B cell (primary cell): ENCODE results near the gene PASD1. TPM values are rescaled to one million over a fixed set of nuclear protein-coding genes. Genes with fewer than 3 reads are reported as not detected.

Experiments
- ATAC-seq: fragments of 200-7000 bp; cut with Tn5 transposase; one replicate; pipeline ENCODE4 v1.10.0; 2021; ENCODE audit warnings: low read depth, mild to moderate bottlenecking, moderate number of reproducible peaks, moderate library complexity
- CTCF ChIA-PET: fragments of 350-600 bp; sonication (Branson Sonifier 250); formaldehyde crosslinking; loops from one replicate; lab custom pipeline; 2021; ENCODE audit warnings: antibody characterized with exemption, inconsistent platforms; lab: Charles Lee
- POLR2A ChIA-PET: fragments of 350-600 bp; sonication (Branson Sonifier 250); formaldehyde crosslinking; loops from one replicate; lab custom pipeline; 2021; ENCODE audit warnings: antibody characterized with exemption; lab: Charles Lee
- DNase-seq: peaks from one replicate; pipeline ENCODE4 v3.0.0; 2013
- H2AFZ ChIP-seq: 2 replicates; pipeline ENCODE4 v1.6.1; 2012; ENCODE audit warnings: mild to moderate bottlenecking, low read depth, low read length; ENCODE audit not compliant: insufficient read depth, poor library complexity, severe bottlenecking
- H3K27ac ChIP-seq, 2 donors: 1 replicate in 1 of 2; 2 replicates in 1 of 2; pipeline ENCODE4 v1.5.1; 2012 to 2013; ENCODE audit warnings: low read length in 2 of 2, mild to moderate bottlenecking in 2 of 2, moderate library complexity in 1 of 2
- H3K27me3 ChIP-seq, 4 experiments: fragments of 200-600 bp in 1 of 4; sonication (generic) in 1 of 4; replicated peaks in 1 of 4; 1 replicate in 2 of 4; 2 replicates in 2 of 4; pipeline versions ENCODE4 v1.6.1 to v1.7.0; 2013 to 2016; ENCODE audit warnings: low read length in 3 of 4, mild to moderate bottlenecking in 2 of 4, mixed read lengths in 1 of 4, moderate library complexity in 1 of 4; ENCODE audit not compliant: insufficient read depth in 4 of 4, control insufficient read depth in 3 of 4; ENCODE audit errors: control extremely low read depth in 1 of 4
- H3K36me3 ChIP-seq, 2 experiments: replicated peaks in 1 of 2; 1 replicate in 1 of 2; 2 replicates in 1 of 2; pipeline versions ENCODE4 v1.6.1 to v1.7.1; 2013; ENCODE audit warnings: low read length in 1 of 2; ENCODE audit not compliant: insufficient read depth in 2 of 2, control insufficient read depth in 1 of 2; ENCODE audit errors: control extremely low read depth in 1 of 2, extremely low read depth in 1 of 2
- H3K4me1 ChIP-seq, 2 donors: fragments of 200-600 bp in 1 of 2; sonication (generic) in 1 of 2; 1 replicate in 1 of 2; 2 replicates in 1 of 2; pipeline versions ENCODE4 v1.5.1 to v1.6.1; 2013 to 2017; ENCODE audit warnings: low read length in 2 of 2; ENCODE audit not compliant: control insufficient read depth in 2 of 2, insufficient read depth in 2 of 2
- H3K4me2 ChIP-seq: replicated peaks from 2 replicates; pipeline ENCODE3; 2012; ENCODE audit warnings: mild to moderate bottlenecking, low read depth, low read length; ENCODE audit not compliant: poor library complexity, severe bottlenecking
- H3K4me3 ChIP-seq, 5 experiments: fragments of 200-600 bp in 1 of 5; sonication (generic) in 1 of 5; 1 replicate in 3 of 5; 2 replicates in 2 of 5; pipeline versions ENCODE4 v1.5.1 to v1.7.0; 2011 to 2016; ENCODE audit warnings: low read length in 4 of 5, mild to moderate bottlenecking in 4 of 5, low read depth in 2 of 5, control low read depth in 1 of 5, moderate library complexity in 1 of 5; ENCODE audit not compliant: insufficient read depth in 1 of 5; ENCODE audit errors: control extremely low read depth in 1 of 5, extremely low read depth in 1 of 5
- H3K79me2 ChIP-seq: fragments of 200-600 bp; sonication (generic); one replicate; pipeline ENCODE4 v1.6.0; 2016; ENCODE audit warnings: low read length; ENCODE audit not compliant: control insufficient read depth, insufficient read depth
- H3K9ac ChIP-seq: fragments of 200-600 bp; sonication (generic); 2 replicates; pipeline ENCODE4 v1.6.1; 2017; ENCODE audit warnings: mild to moderate bottlenecking, low read length, moderate library complexity
- H3K9me3 ChIP-seq, 3 donors: one replicate each; pipeline versions ENCODE4 v1.6.1 to v1.7.1; 2013; ENCODE audit warnings: low read length in 2 of 3; ENCODE audit not compliant: control insufficient read depth in 2 of 3, insufficient read depth in 1 of 3; ENCODE audit errors: control extremely low read depth in 1 of 3
- H4K20me1 ChIP-seq: 2 replicates; pipeline ENCODE4 v1.6.0; 2012; ENCODE audit warnings: mild to moderate bottlenecking, low read length; ENCODE audit not compliant: insufficient read depth, control insufficient read depth, poor library complexity, severe bottlenecking
- H3K27ac Mint-ChIP-seq: one replicate; pipeline ENCODE4 v1.8.0; 2021; ENCODE audit warnings: mixed read lengths
- H3K27me3 Mint-ChIP-seq: one replicate; pipeline ENCODE4 v1.8.0; 2021; ENCODE audit warnings: mixed read lengths
- H3K4me1 Mint-ChIP-seq: one replicate; pipeline ENCODE4 v1.8.0; 2021; ENCODE audit warnings: mixed read lengths
- H3K4me3 Mint-ChIP-seq: one replicate; pipeline ENCODE4 v1.8.0; 2021; ENCODE audit warnings: mixed read lengths
- H3K9me3 Mint-ChIP-seq: one replicate; pipeline ENCODE4 v1.8.0; 2022; ENCODE audit warnings: mixed read lengths; ENCODE audit not compliant: insufficient read depth
- CTCF ChIP-seq: fragments of 200-600 bp; IDR thresholded peaks from one replicate; pipeline ENCODE4 v1.8.0; 2022; ENCODE audit warnings: antibody characterized with exemption, mild to moderate bottlenecking
- EZH2 ChIP-seq: IDR thresholded peaks from 2 replicates; pipeline ENCODE4 v1.6.1; 2012; ENCODE audit warnings: borderline replicate concordance, low read depth, mild to moderate bottlenecking, moderate library complexity, low read length; ENCODE audit not compliant: insufficient read depth, poor library complexity, severe bottlenecking
- WGBS: methylation state at CpG from one replicate; pipeline ENCODE4 v1.1.5; 2013; ENCODE audit warnings: missing lambda C conversion rate; ENCODE audit not compliant: insufficient coverage; 5-methylcytosine and 5-hydroxymethylcytosine counted together
- intact Hi-C: fragments of 100-400 bp; cut with micrococcal nuclease; formaldehyde crosslinking; loops from one replicate; pipeline ENCODE4 v1.10.0; 2022
- polyA plus RNA-seq: library from polyadenylated mRNA; depleted of rRNA; stranded (reverse); fragments of >200 nt; gene quantifications from 2 replicates; pipeline ENCODE4 v1.2.3, GENCODE V29; 2012
- total RNA-seq, 2 donors: library from RNA; stranded (reverse); fragments of 120-200 nt in 1 of 2; gene quantifications; 1 replicate in 1 of 2; 2 replicates in 1 of 2; pipeline versions ENCODE4 v1.2.3 to v1.2.4, GENCODE V29; 2013 to 2022

PASD1 gene
- total and polyA plus RNA-seq, 2 donors (not counting 1 experiment from before 2014, with no cell fraction given) = not detected

- no peaks in the 10 kb centered on the region for H4K20me1 ChIP-seq
- no peak for TF ChIP-seq CTCF
- no peak for TF ChIP-seq EZH2
- no peaks in the 10 kb centered on the region for H3K79me2 ChIP-seq
- H3K4me3 Mint-ChIP-seq = no peak overlapping the region
- no peak overlapping the region for H3K27ac ChIP-seq
- no peaks in the 10 kb centered on the region for H3K9me3 Mint-ChIP-seq
- H3K27ac Mint-ChIP-seq = no peak overlapping the region
- H3K4me1 Mint-ChIP-seq = no peaks in the 10 kb centered on the region
- ATAC-seq (no peak), DNase-seq (no peak)
- no peak overlapping the region for H2AFZ ChIP-seq
- ChIA-PET POLR2A (no interaction called here), CTCF (no interaction called here)
- H3K36me3 ChIP-seq = no peaks in the 10 kb centered on the region
- no peak overlapping the region for H3K4me3 ChIP-seq
- H3K4me1 ChIP-seq = no peaks in the 10 kb centered on the region
- WGBS = 80% methylated on average over 2 of the region's 4 CpGs
- peaks cover 16% of the 10 kb centered on the region for H3K27me3 Mint-ChIP-seq
- no peaks in the 10 kb centered on the region for H3K27me3 ChIP-seq
- no peak overlapping the region for H3K4me2 ChIP-seq
- H3K9me3 ChIP-seq = no peaks in the 10 kb centered on the region
- intact Hi-C loops = no loop called here
- no peak overlapping the region for H3K9ac ChIP-seq
Measured at GRCh38 chrX:151697522-151697921, 134.0 kb downstream of the PASD1 start.

- Histone ChIP-seq H3K9me3 (no peaks in the 10 kb centered on the region), H4K20me1 (no peaks in the 10 kb centered on the region)
- POLR2A ChIA-PET = no interaction called here
Measured at GRCh38 chrX:151698485-151698884, 135.0 kb downstream of the PASD1 start.

More at GRCh38 chrX:151698485-151698884, 135.0 kb downstream of the PASD1 start:
- no peak overlapping the region for H3K4me3 ChIP-seq
- WGBS = 100% methylated on average over 3 of the region's 6 CpGs
- TF ChIP-seq EZH2 (no peak), CTCF (no peak)
- ATAC-seq (no peak), DNase-seq (no peak)
- CTCF ChIA-PET = interaction anchor here (0.6 kb wide), 1 partner anchor 457 kb away, joined by 3 read pairs; no protein-coding TSS in a partner anchor
- H3K4me1 Mint-ChIP-seq = no peaks in the 10 kb centered on the region
- H2AFZ ChIP-seq = no peak overlapping the region
- intact Hi-C loops = no loop called here
- H3K36me3 ChIP-seq = no peaks in the 10 kb centered on the region
- no peak overlapping the region for H3K4me2 ChIP-seq
- no peaks in the 10 kb centered on the region for H3K9me3 Mint-ChIP-seq
- peaks cover 10% of the 10 kb centered on the region for H3K27me3 Mint-ChIP-seq
- no peak overlapping the region for H3K4me3 Mint-ChIP-seq
- H3K27ac ChIP-seq = no peak overlapping the region
- H3K9ac ChIP-seq = no peak overlapping the region
- no peaks in the 10 kb centered on the region for H3K27me3 ChIP-seq
- no peaks in the 10 kb centered on the region for H3K4me1 ChIP-seq
- H3K79me2 ChIP-seq = no peaks in the 10 kb centered on the region
- no peak overlapping the region for H3K27ac Mint-ChIP-seq
